GM18858 (cell line): ENCODE results near the gene CUX1.
"Not testable (repeated sequence)": the region's sequence is repeated elsewhere in the genome, so short reads cannot be mapped to it uniquely, and the experiment has no call there.

Source experiments
- ATAC-seq: cut with Tn5 transposase; IDR thresholded peaks from one replicate; pipeline ENCODE4 v1.9.1; 2021; ENCODE audit not compliant: unreplicated experiment

Gene CUX1

GRCh38 chr7:102165136-102165535 lies 347.7 kb downstream of the CUX1 start:
- no peak for ATAC-seq

DNA sequence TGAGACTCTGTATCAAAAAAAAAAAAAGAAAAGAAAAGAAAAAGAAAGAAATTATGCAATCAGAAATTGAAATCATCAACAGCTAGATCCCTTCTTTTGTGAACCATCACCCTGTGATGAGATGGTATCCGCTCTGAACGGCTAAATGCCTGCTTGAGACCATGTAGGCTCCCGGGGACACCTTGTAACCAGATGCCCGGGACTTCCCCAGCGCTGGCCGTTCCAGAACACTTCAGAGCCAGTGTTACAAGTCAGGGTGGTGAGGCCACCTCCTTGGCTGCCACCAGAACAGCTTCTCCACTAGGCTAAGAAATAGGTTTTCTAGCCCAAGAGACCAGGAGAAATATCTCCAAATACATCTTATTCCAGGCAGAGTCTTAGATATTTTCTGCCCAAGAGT lies 349.8 kb downstream of the CUX1 start:
- ATAC-seq, result no peak

DNA sequence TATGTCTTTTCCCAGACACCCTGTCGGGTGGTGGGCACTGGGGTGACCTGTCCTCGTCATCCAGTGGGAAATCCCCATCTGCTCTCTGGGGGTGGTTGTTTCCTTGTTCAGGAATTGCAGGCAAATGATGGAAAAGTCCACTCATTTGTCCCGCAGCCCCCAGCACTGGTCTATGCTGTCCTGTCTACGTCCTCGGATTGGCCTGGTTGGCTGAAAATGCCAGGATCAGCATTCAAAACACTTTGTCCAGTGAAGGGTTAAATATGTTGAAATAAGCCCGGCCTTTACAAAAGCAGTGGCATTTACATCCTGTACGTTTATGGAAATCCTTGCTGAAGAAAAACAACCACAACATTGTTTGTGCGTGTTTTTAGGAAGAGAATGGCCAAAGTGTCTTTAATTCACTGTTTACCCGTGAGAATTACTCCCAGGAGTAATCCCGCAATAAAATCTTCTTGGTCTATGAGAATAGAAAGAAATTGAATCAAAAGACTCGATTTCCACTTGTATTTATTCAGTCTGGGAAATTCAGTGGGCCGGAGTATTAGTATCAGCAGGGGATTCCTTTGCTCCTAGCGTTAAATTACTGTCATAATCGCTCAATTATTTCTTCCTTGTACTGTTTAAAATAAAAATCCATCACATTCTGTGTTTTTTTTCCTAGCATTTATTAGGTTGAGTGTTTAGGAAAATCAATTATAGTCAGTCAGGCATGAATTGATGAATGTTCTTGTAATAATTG lies 352.4 kb downstream of the CUX1 start:
- ATAC-seq, result no peak

DNA sequence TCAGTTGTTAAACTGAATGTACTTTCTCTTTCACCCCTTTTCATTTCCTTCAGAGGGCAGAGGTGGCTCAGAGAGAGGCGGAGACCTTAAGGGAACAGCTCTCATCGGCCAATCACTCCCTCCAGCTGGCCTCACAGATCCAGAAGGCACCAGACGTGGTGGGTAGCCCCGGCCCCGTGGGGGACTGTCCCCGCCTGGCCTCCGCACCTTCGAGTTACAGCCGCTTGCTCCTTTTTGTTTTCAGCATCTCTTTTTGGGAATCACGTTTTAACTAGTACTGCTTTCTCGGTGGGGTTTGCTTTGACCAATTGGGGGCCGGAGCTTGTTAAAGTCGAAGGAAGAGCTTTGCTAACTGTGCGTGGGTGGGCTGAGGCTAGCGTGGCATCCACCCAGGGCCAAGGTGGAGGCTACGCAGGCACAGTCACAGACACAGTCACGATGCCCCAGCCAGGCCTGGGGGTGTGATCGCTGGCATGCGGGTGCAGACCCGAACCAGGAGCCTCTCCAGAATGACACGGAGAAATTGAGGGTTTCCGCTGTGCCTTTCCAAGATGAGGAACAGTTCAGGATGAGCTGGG lies 353.1 kb downstream of the CUX1 start:
- ATAC-seq, result no peak

DNA sequence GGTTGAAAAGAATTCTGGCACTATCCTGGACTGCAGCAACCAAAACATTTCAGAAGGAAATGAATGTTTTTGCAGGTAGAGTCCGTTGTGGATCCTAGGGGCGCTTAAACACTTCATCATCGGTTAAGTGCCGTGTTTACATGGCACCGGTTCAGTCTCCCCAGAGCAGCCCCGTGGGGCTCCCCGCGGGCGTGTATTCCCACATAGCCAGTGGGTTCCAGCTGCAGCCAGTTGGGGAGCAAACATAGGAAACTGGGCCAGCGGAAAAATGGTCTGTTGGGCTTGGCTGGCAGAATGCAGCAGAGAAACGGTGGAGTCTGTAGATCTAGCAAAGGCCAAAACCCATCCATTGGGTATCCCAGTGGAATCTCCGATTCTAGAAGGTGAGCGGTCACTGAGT lies 356.2 kb downstream of the CUX1 start:
- no peak for ATAC-seq

- ATAC-seq, result no peak
Measured at GRCh38 chr7:102175423-102176170, 358.2 kb downstream of the CUX1 start.

DNA sequence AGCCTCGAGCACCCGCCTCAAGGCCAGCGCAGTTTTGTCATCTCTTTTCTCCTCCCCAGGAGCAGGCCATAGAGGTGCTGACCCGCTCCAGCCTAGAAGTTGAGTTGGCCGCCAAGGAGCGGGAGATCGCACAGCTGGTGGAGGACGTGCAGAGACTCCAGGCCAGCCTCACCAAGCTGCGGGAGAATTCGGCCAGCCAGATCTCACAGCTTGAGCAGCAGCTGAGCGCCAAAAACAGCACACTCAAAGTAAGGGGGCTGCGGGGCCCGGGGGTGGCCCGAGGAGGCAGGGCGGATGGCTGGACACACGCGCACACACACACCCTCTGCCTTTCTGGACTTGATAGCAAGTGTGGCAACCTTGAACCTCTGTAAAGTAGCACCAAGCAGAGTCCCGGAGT lies 361.0 kb downstream of the CUX1 start:
- no peak for ATAC-seq

- no peak for ATAC-seq
Measured at GRCh38 chr7:102180727-102181126, 363.3 kb downstream of the CUX1 start.

- no peak for ATAC-seq
Measured at GRCh38 chr7:102181517-102181916, 364.1 kb downstream of the CUX1 start.

- ATAC-seq, result no peak
Measured at GRCh38 chr7:102182016-102182415, 364.6 kb downstream of the CUX1 start.

GRCh38 chr7:102183848-102184247 lies 366.4 kb downstream of the CUX1 start:
- ATAC-seq, result not testable (repeated sequence)

DNA sequence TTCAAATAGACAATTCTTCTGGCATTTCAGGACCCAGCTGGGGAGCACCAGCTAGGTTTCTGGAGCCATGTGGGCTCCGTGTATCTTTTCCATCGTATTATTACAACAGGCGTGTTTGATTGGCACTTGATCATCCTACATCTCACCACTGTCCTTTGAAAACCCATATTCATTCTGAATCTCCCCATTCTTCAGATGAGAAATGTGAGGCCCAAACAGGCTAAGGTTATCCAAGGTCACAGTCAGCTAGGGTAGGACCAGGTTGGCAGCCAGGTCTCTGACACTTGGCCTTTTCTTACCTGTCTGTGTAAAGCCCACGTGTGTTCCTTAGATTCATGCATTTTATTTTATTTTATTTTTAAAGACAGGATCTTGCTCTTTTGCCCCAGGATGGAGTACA lies 366.9 kb downstream of the CUX1 start:
- ATAC-seq, result no peak

DNA sequence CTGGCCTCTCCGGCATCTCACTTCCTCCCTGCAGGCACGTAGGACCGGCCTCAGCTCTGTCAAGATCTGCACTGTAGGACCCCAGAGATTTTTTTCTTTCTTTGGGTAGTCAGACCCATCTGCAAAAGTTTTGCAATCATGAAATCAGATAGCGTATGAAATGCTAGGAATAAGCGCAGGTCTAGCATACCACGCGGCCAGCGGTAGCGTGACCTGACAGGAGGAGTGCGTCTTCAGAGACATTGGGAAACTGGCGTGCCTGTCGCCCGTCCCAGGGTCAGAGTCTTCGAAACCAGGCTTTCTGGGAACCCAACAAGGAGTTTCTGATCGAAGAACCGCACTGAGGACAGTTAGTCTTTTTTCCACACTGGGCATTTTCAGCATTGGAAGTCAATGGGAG lies 368.4 kb downstream of the CUX1 start:
- ATAC-seq, result no peak

GRCh38 chr7:102186306-102186705 lies 368.9 kb downstream of the CUX1 start:
- ATAC-seq, result no peak

DNA sequence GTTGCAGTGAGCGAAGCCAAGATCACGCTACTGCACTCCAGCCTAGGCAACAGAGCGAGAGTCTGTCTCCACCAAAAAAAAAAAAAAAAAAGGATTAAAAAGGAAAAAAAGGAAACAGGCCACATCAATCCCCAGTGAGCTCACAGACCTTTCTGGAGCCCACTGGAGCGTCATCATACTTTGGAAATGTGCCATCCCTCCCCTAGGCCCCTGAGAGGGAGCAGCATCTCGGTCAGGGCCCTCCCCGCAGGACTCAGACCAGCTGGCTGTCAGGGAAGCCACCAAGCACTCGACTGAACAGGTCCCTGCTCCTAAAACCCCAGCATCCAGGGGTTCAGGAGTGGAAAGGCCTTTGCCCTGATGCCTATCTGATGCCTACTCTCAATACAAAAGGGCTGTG lies 371.3 kb downstream of the CUX1 start:
- ATAC-seq, result no peak

DNA sequence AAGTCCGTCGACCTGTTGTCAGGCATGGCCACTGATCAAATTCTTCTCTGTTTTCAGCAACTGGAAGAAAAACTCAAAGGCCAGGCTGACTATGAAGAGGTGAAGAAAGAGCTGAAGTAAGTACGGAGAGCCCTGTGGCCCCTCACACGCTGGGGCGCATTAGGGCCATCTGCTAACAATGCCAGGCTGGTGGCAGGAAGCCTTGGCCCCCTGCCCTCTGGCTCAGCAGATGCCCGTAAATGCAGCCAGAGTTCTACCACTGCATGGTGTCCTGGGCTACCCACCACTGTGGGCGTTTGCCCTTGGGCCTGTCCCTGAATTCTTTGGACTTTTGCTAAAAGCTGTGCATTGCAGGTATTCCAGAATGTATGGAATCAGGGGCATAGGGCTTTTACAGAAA lies 372.3 kb downstream of the CUX1 start:
- no peak for ATAC-seq

GRCh38 chr7:102190776-102191350 lies 373.4 kb downstream of the CUX1 start:
- no peak for ATAC-seq

DNA sequence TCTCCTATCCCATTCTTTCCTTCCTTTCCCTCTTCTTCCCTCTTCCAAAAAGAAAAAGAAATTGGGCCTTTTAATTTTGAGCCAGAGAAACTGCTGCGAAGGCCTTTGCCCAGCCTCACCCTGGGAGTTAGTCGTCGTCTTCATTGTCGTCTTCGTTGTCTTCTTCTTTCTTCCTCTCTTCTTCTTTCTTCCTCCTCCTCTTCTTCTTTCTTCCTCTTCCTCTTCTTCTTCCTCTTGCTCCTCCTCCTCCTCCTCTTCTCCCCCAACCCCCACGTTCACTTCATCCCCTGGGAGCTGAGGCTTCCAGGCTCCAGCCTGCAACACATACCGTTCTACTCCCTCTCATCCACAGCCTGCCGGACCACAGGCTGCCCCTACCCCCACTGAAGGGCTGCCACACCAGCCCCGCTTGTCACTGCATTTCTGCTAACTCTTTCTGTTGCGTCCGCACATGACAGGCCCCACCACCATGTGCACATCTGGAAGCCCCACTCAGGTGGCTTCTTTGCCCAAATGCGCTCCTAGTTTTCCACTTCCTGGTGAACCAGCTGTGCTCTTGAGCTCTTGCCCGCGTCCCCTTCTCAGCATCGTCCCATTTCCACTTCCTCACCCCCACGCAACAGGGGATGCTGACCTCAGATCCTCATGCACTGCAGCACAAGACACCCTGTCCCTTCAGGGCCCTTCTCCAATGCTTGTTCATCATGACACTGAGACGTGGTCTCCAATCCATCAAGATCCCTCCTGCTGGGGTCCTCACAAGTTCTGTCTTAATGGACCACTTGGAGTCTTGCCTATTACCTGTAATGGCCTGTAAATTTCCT lies 374.3 kb downstream of the CUX1 start:
- ATAC-seq, result no peak

GRCh38 chr7:102192790-102193189 lies 375.4 kb downstream of the CUX1 start:
- no peak for ATAC-seq

- ATAC-seq, result no peak
Measured at GRCh38 chr7:102193806-102194205, 376.4 kb downstream of the CUX1 start.

DNA sequence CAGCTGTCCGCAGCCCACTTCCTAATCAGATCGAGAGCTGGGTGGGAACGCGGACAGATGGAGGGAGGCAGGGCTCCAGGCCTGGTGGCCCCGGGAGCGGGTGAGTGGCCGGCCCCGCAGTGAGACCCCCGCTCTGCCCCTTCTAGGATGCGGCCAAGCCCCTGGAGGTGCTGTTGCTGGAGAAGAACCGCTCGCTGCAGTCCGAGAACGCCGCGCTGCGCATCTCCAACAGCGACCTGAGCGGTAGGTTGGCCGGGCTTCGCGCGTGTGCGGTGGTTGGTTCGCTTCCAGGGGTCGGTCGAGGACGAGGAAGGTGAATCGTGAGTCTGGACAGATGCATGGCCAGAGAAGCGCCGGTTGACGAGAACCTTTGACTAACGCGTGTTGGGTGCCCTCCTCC lies 377.9 kb downstream of the CUX1 start:
- no peak for ATAC-seq
